Left lung (tissue), 10 donors: Measurements from ENCODE around the gene CAND2. TPM values are rescaled to one million over a fixed set of nuclear protein-coding genes. Genes with fewer than 3 reads are reported as not detected.

Source experiments
- ATAC-seq: fragments of 200-7000 bp; cut with Tn5 transposase; one replicate; pipeline ENCODE4 v1.9.1; 2020; ENCODE audit warnings: moderate library complexity
- DNase-seq, 4 donors: peaks; one replicate each; pipeline ENCODE4 v3.0.0-alpha.2; 2013 to 2020
- H3K27ac ChIP-seq, 2 donors: fragments of 200-600 bp; sonication (generic) in 1 of 2; one replicate each; pipeline versions ENCODE4 v1.5.0 to v1.8.0; 2020 to 2021
- H3K27me3 ChIP-seq, 2 donors: fragments of 200-600 bp; sonication (generic) in 1 of 2; one replicate each; pipeline versions ENCODE4 v1.5.0 to v1.8.0; 2020 to 2021
- H3K36me3 ChIP-seq, 2 donors: fragments of 200-600 bp; sonication (generic) in 1 of 2; one replicate each; pipeline versions ENCODE4 v1.5.0 to v1.8.0; 2020 to 2021
- H3K4me1 ChIP-seq, 2 donors: fragments of 200-600 bp; one replicate each; pipeline ENCODE4 v1.8.0; 2021
- H3K4me3 ChIP-seq, 2 donors: fragments of 200-600 bp; sonication (generic) in 1 of 2; one replicate each; pipeline versions ENCODE4 v1.5.0 to v1.8.0; 2020 to 2021; ENCODE audit warnings: mild to moderate bottlenecking in 1 of 2
- H3K9me3 ChIP-seq, 2 donors: fragments of 200-600 bp; sonication (generic) in 1 of 2; one replicate each; pipeline versions ENCODE4 v1.5.0 to v1.8.0; 2020 to 2021
- CTCF ChIP-seq, 2 donors: fragments of 200-600 bp; sonication (generic) in 1 of 2; IDR thresholded peaks; one replicate each; pipeline versions ENCODE4 v1.5.0 to v1.8.0; 2021; ENCODE audit warnings: antibody characterized with exemption in 2 of 2
- intact Hi-C, 2 donors: fragments of 100-400 bp; cut with DNase I; formaldehyde crosslinking; loops; one replicate each; pipeline versions ENCODE4 v1.11.2 to v1.14.2; 2022
- polyA plus RNA-seq, 6 donors: library from polyadenylated mRNA; unstranded; fragments of 120-200 nt; gene quantifications; one replicate each; pipeline ENCODE4 v1.2.1, GENCODE V29; 2013; ENCODE audit not compliant: insufficient read length in 6 of 6
- total RNA-seq, 2 donors: library from RNA; stranded (reverse); fragmentation: NEBNext Ultra II Directional; extraction: Animal tissue kit (Norgen Biotek cat#: 25700); gene quantifications; one replicate each; pipeline ENCODE4 v1.2.1, GENCODE V29; 2021
- donor health status: DM: no; HTN: yes; CAD: no.
- donor health status: DM: no; HTN: no; CAD: no.

The CAND2 gene
- total and polyA plus RNA-seq, 8 donors, result 3.7 to 8.8 (median 6.8) TPM

- Histone ChIP-seq H3K36me3 (peaks cover 0 to 36% of the 10 kb centered on the region in 2 donors), H3K4me3 (no peak overlapping the region), H3K27me3 (no peaks in the 10 kb centered on the region), H3K4me1 (no peaks in the 10 kb centered on the region), H3K27ac (no peak overlapping the region), H3K9me3 (no peaks in the 10 kb centered on the region)
- DNase-seq (no peak), ATAC-seq (no peak)
- intact Hi-C loops, result no loop called here
- no peak for TF ChIP-seq CTCF (IDR thresholded peaks at IDR 0.05)
Measured at GRCh38 chr3:12829404-12829803, 32.9 kb downstream of the CAND2 start.

- TF ChIP-seq CTCF (IDR thresholded peaks at IDR 0.05), result no peak
- ATAC-seq (no peak), DNase-seq (no peak)
- Histone ChIP-seq H3K27me3 (no peaks in the 10 kb centered on the region), H3K9me3 (no peaks in the 10 kb centered on the region), H3K36me3 (peaks cover 0 to 44% of the 10 kb centered on the region in 2 donors), H3K27ac (no peak overlapping the region), H3K4me1 (no peaks in the 10 kb centered on the region), H3K4me3 (no peak overlapping the region)
- intact Hi-C loops, result no loop called here
Measured at GRCh38 chr3:12829886-12830784, 33.7 kb downstream of the CAND2 start.

GRCh38 chr3:12830785-12831156 lies 34.3 kb downstream of the CAND2 start:
- peaks cover 4 to 50% of the 10 kb centered on the region in 2 donors for H3K36me3 ChIP-seq
- no peaks in the 10 kb centered on the region for H3K27me3 ChIP-seq
- DNase-seq, result no peak
- intact Hi-C loops, result no loop called here
- H3K4me3 ChIP-seq, result no peak overlapping the region
- no peaks in the 10 kb centered on the region for H3K4me1 ChIP-seq
- H3K27ac ChIP-seq, result no peak overlapping the region
- ATAC-seq, result no peak
- H3K9me3 ChIP-seq, result no peaks in the 10 kb centered on the region
- no peak for TF ChIP-seq CTCF (IDR thresholded peaks at IDR 0.05)

- Histone ChIP-seq H3K36me3 (peaks cover 4 to 56% of the 10 kb centered on the region in 2 donors), H3K4me1 (no peaks in the 10 kb centered on the region), H3K9me3 (no peaks in the 10 kb centered on the region), H3K27ac (no peak overlapping the region), H3K4me3 (no peak overlapping the region), H3K27me3 (no peaks in the 10 kb centered on the region)
- no peak for ATAC-seq
- DNase-seq, result no peak
- intact Hi-C loops, result no loop called here
- TF ChIP-seq CTCF (IDR thresholded peaks at IDR 0.05), result no peak
Measured at GRCh38 chr3:12831301-12831866, 34.9 kb downstream of the CAND2 start.
